ENCODE measurements around the gene GALNS.

- no peak for TF ChIP-seq POLR2A (IDR thresholded peaks at IDR 0.05)
- TF ChIP-seq CTCF (IDR thresholded peaks at IDR 0.05) = no peak
Measured at GRCh38 chr16:88884569-88885271, 28.0 kb upstream of the GALNS start.

Data from heart left ventricle (tissue), 13 donors.